Esophagus mucosa (tissue), 1 donor: ENCODE data around the gene ABHD8. TPM values are rescaled to one million over a fixed set of nuclear protein-coding genes. Genes with fewer than 3 reads are reported as not detected.
"Not testable (repeated sequence)": the region's sequence is repeated elsewhere in the genome, so short reads cannot be mapped to it uniquely, and the experiment has no call there.

Experiments
- ATAC-seq: fragments of 200-7000 bp; cut with Tn5 transposase; one replicate; pipeline ENCODE4 v1.9.1; 2020
- total RNA-seq: library from RNA; stranded (reverse); gene quantifications from one replicate; pipeline ENCODE4 v1.2.4, GENCODE V29; 2023
- donor health status: DM: yes; HTN: yes; CAD: no.

Gene ABHD8
- total RNA-seq, 1 donor from 2014 or later, result 2.2 TPM

GRCh38 chr19:17296976-17297375 is 6.2 kb downstream of the ABHD8 start:
- no peak for ATAC-seq

GRCh38 chr19:17296273-17296672 is 7.0 kb downstream of the ABHD8 start:
- peak; percentile 5 for ATAC-seq

- not testable (repeated sequence) for ATAC-seq
Observed at GRCh38 chr19:17295551-17295950, 7.7 kb downstream of the ABHD8 start.

- ATAC-seq, result peak; percentile 17
Observed at GRCh38 chr19:17294051-17294891, 9.0 kb downstream of the ABHD8 start.

- no peak for ATAC-seq
Observed at GRCh38 chr19:17293605-17294004, 9.6 kb downstream of the ABHD8 start.

GRCh38 chr19:17292301-17293074 is 10.7 kb downstream of the ABHD8 start:
- ATAC-seq, result peak; percentile 90

GRCh38 chr19:17289489-17289888 is 13.7 kb downstream of the ABHD8 start:
- ATAC-seq, result no peak

- no peak for ATAC-seq
Observed at GRCh38 chr19:17286752-17287151, 16.5 kb downstream of the ABHD8 start.

GRCh38 chr19:17286263-17286662 is 17.0 kb downstream of the ABHD8 start:
- no peak for ATAC-seq

GRCh38 chr19:17285415-17286135 is 17.6 kb downstream of the ABHD8 start:
- ATAC-seq, result no peak

GRCh38 chr19:17283504-17283996 is 19.7 kb downstream of the ABHD8 start:
- no peak for ATAC-seq

- ATAC-seq, result peak; percentile 90
Observed at GRCh38 chr19:17282488-17283125, 20.6 kb downstream of the ABHD8 start.

- peak; percentile 23 for ATAC-seq
Observed at GRCh38 chr19:17281391-17282304, 21.6 kb downstream of the ABHD8 start, which contains the start of gene ANKLE1. ANKLE1 (plus strand) TSS chr19:17281901; CDS start chr19:17281921, 20 bp downstream.

- ATAC-seq, result no peak
Observed at GRCh38 chr19:17279436-17279835, 23.8 kb downstream of the ABHD8 start.

- ATAC-seq, result no peak
Observed at GRCh38 chr19:17275441-17276175, 27.6 kb downstream of the ABHD8 start.

- ATAC-seq, result not testable (repeated sequence)
Observed at GRCh38 chr19:17274892-17275291, 28.3 kb downstream of the ABHD8 start.

- no peak for ATAC-seq
Observed at GRCh38 chr19:17268754-17269153, 34.5 kb downstream of the ABHD8 start.

GRCh38 chr19:17266975-17267788 is 36.0 kb downstream of the ABHD8 start, which contains the start of gene BABAM1:
BABAM1 (plus strand) TSS chr19:17267443; CDS start chr19:17268807, 1,364 bp downstream.
- ATAC-seq, result peak; percentile 96

- ATAC-seq, result no peak
Observed at GRCh38 chr19:17266589-17266974, 36.6 kb downstream of the ABHD8 start.
